A673 (cell line): ENCODE results near the gene SMAD3. TPM values are rescaled to one million over a fixed set of nuclear protein-coding genes. Genes with fewer than 3 reads are reported as not detected.

Experiments used
- BruUV-seq: library from RNA; stranded (reverse); fragments of 400-500 nt; replicated peaks from 2 replicates; lab custom pipeline; 2021; lab: Mats Ljungman, UMichigan
- CTCF ChIA-PET: fragments of 300-600 bp; sonication (Branson Sonifier 250); formaldehyde crosslinking; loops from one replicate; lab custom pipeline; 2022; ENCODE audit warnings: antibody characterized with exemption; lab: Charles Lee
- POLR2A ChIA-PET: fragments of 300-600 bp; sonication (Branson Sonifier 250); formaldehyde crosslinking; loops from one replicate; lab custom pipeline; 2022; ENCODE audit warnings: antibody characterized with exemption; ENCODE audit not compliant: low non-redundant PET; lab: Charles Lee
- DNase-seq: peaks from one replicate; pipeline ENCODE4 v3.0.0-alpha.2; 2015; ENCODE audit warnings: low spot score
- H3K27ac ChIP-seq: fragments of 200-600 bp; sonication (generic); 2 replicates; pipeline ENCODE4 v1.5.1; 2016; ENCODE audit warnings: mixed run types, low read depth, mild to moderate bottlenecking, mixed read lengths, antibody characterized with exemption, low read length; ENCODE audit not compliant: poor library complexity, severe bottlenecking
- H3K27me3 ChIP-seq: fragments of 200-600 bp; sonication (generic); replicated peaks from 2 replicates; pipeline ENCODE4 v1.6.1; 2017; ENCODE audit warnings: mixed run types, low read depth, mild to moderate bottlenecking, mixed read lengths, antibody characterized with exemption, low read length; ENCODE audit not compliant: insufficient read depth, poor library complexity
- H3K36me3 ChIP-seq: fragments of 200-600 bp; sonication (generic); 2 replicates; pipeline ENCODE4 v1.6.1; 2016; ENCODE audit warnings: mixed run types, mild to moderate bottlenecking, mixed read lengths, antibody characterized with exemption, low read length; ENCODE audit not compliant: insufficient read depth, poor library complexity, severe bottlenecking
- H3K4me1 ChIP-seq: fragments of 200-600 bp; sonication (generic); 2 replicates; pipeline ENCODE4 v1.6.1; 2017; ENCODE audit warnings: mixed run types, mild to moderate bottlenecking, mixed read lengths, antibody characterized with exemption, low read length; ENCODE audit not compliant: insufficient read depth, poor library complexity, severe bottlenecking
- H3K4me3 ChIP-seq: fragments of 200-600 bp; sonication (generic); 2 replicates; pipeline ENCODE4 v1.5.1; 2016; ENCODE audit warnings: low read depth, mixed run types, mild to moderate bottlenecking, mixed read lengths, low read length; ENCODE audit not compliant: poor library complexity, severe bottlenecking
- H3K9me3 ChIP-seq: fragments of 200-600 bp; sonication (generic); 2 replicates; pipeline ENCODE4 v1.6.1; 2016; ENCODE audit warnings: mixed run types, low read depth, mild to moderate bottlenecking, mixed read lengths, antibody characterized with exemption, low read length; ENCODE audit not compliant: poor library complexity, severe bottlenecking
- EZH2 ChIP-seq: fragments of 200-600 bp; sonication (generic); IDR thresholded peaks from 2 replicates; pipeline ENCODE4 v1.6.1; 2017; ENCODE audit warnings: borderline replicate concordance, low read depth, mild to moderate bottlenecking, mixed read lengths, antibody characterized with exemption, low read length; ENCODE audit not compliant: poor library complexity, severe bottlenecking
- intact Hi-C: fragments of 100-400 bp; cut with micrococcal nuclease; formaldehyde crosslinking; loops from one replicate; pipeline ENCODE4 v1.10.0; 2022; ENCODE audit not compliant: unreplicated experiment
- total RNA-seq: library from RNA; stranded (reverse); gene quantifications from 2 replicates; pipeline ENCODE4 v1.2.3, GENCODE V29; 2021
- TF ChIP-seq, protein P1 (sequence below): fragments of 300-800, 200-600 bp; sonication (generic); conservative IDR thresholded peaks from 2 replicates; pipeline ENCODE4 v1.5.1; 2017; ENCODE audit warnings: low read depth, mild to moderate bottlenecking, antibody characterized with exemption, low read length, moderate library complexity, mixed read lengths

SMAD3 gene
- total RNA-seq, 1 experiment from 2014 or later = 31.0 TPM

DNA sequence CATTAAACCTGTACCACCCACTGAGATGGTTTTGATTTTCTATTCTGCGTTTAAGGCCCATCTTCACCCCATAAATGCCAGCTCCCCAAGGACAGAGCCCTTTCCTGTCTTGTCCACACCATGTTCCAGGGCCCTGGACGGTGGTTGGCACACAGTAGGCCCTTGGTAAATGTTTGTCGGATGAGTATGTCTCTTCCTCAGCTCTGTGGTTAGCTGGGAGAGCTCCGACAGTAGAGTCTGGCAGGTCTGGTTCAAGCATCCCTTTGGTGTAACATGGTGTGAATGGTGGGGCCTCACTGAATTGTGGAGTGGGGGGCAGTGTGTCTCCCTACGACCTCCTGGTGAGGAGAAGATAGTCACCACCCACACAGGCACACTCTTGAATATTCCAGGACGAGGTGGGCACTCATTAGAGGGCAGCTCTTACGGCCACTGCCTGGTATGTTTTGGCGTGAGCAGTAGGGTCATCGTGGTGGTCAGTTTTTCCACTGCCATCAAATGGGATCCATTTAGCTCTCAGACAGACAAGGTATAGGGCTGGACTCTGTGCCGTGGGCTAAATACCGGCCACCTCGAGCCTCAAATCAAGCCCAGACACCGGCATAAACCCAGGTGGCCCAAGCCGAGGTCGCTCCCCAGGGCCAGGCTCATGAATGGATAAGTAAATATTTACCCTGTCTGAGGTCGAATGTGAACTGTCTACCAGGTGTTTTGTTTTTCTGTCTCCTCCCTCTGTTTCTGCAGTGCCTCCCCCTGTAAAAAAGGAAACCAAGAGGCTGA lies 61.3 kb downstream of the SMAD3 start:
- H3K4me1 ChIP-seq = peaks cover 20% of the 10 kb centered on the region
- POLR2A ChIA-PET = no interaction called here
- H3K27me3 ChIP-seq = no peaks in the 10 kb centered on the region
- BruUV-seq = no TSS peak
- DNase-seq = no peak
- no peaks in the 10 kb centered on the region for H3K9me3 ChIP-seq
- no peak for TF ChIP-seq EZH2
- TF ChIP-seq, protein P1, sequence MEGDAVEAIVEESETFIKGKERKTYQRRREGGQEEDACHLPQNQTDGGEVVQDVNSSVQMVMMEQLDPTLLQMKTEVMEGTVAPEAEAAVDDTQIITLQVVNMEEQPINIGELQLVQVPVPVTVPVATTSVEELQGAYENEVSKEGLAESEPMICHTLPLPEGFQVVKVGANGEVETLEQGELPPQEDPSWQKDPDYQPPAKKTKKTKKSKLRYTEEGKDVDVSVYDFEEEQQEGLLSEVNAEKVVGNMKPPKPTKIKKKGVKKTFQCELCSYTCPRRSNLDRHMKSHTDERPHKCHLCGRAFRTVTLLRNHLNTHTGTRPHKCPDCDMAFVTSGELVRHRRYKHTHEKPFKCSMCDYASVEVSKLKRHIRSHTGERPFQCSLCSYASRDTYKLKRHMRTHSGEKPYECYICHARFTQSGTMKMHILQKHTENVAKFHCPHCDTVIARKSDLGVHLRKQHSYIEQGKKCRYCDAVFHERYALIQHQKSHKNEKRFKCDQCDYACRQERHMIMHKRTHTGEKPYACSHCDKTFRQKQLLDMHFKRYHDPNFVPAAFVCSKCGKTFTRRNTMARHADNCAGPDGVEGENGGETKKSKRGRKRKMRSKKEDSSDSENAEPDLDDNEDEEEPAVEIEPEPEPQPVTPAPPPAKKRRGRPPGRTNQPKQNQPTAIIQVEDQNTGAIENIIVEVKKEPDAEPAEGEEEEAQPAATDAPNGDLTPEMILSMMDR = no peak
- H3K4me3 ChIP-seq = no peak overlapping the region
- no peaks in the 10 kb centered on the region for H3K36me3 ChIP-seq
- CTCF ChIA-PET = no interaction called here
- intact Hi-C loops = no loop called here
- H3K27ac ChIP-seq = no peak overlapping the region

- TF ChIP-seq EZH2 = no peak
- TF ChIP-seq, protein P1 = no peak
- no TSS peak for BruUV-seq
- Histone ChIP-seq H3K27me3 (no peaks in the 10 kb centered on the region), H3K36me3 (no peaks in the 10 kb centered on the region), H3K9me3 (no peaks in the 10 kb centered on the region), H3K4me3 (no peak overlapping the region), H3K4me1 (peaks cover 19% of the 10 kb centered on the region), H3K27ac (no peak overlapping the region)
- POLR2A ChIA-PET = no interaction called here
- intact Hi-C loops = no loop called here
- DNase-seq = no peak
- CTCF ChIA-PET = no interaction called here
These were observed 61.9 kb downstream of the SMAD3 start for GRCh38 chr15:67127331-67127664.

DNA sequence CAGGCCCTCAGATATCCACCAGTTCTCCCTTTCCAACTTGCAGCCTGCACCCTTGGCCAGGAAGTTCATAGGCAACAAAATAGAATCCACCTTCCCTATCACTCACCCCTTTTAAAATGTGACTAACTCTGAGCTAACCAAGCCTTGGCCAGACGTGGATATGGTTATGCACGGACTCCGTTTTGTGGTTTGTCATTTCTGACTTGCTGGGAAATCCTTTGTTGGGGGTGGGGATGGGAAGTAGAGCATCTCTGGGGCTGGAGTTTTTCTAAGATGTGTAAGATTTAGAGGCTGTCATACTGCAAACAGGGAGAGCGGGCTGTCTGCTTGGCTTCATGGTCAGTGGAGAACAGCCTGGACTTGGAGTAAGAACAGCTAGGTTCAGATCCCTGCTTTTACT lies 62.6 kb downstream of the SMAD3 start:
- no peak for DNase-seq
- CTCF ChIA-PET = no interaction called here
- POLR2A ChIA-PET = no interaction called here
- no peaks in the 10 kb centered on the region for H3K9me3 ChIP-seq
- intact Hi-C loops = no loop called here
- no peaks in the 10 kb centered on the region for H3K27me3 ChIP-seq
- H3K27ac ChIP-seq = no peak overlapping the region
- H3K4me3 ChIP-seq = no peak overlapping the region
- H3K4me1 ChIP-seq = peaks cover 19% of the 10 kb centered on the region
- BruUV-seq = no TSS peak
- no peaks in the 10 kb centered on the region for H3K36me3 ChIP-seq
- no peak for TF ChIP-seq EZH2
- TF ChIP-seq, protein P1 = no peak
